Naive thymus-derived CD4-positive, alpha-beta T cell (primary cell): ENCODE results near the gene RAB35. TPM values are rescaled to one million over a fixed set of nuclear protein-coding genes. Genes with fewer than 3 reads are reported as not detected.
A peak's percentile ranks its signal among the peaks of the same experiment; 100 is the strongest.

Source experiments
- ATAC-seq: fragments of 150-1000 bp; cut with Tn5 transposase; 2 replicates; pipeline ENCODE4 v1.10.0; 2021; ENCODE audit warnings: mild to moderate bottlenecking, moderate library complexity
- CTCF ChIA-PET: fragments of 350-600 bp; sonication (Branson Sonifier 250); formaldehyde crosslinking; loops from one replicate; lab custom pipeline; 2021; ENCODE audit warnings: antibody characterized with exemption; lab: Charles Lee
- POLR2A ChIA-PET: fragments of 350-600 bp; sonication (Branson Sonifier 250); formaldehyde crosslinking; loops from one replicate; lab custom pipeline; 2021; ENCODE audit warnings: antibody characterized with exemption, inconsistent platforms; lab: Charles Lee
- DNase-seq, 9 donors: peaks; one replicate each; pipeline versions ENCODE4 v3.0.0 to v3.0.0-alpha.2; 2020 to 2022; ENCODE audit warnings: mixed read lengths in 1 of 9
- H3K27ac ChIP-seq: one replicate; pipeline ENCODE4 v1.7.0; 2013; ENCODE audit warnings: mild to moderate bottlenecking, low read depth, low read length, moderate library complexity
- H3K27me3 ChIP-seq, 2 donors: one replicate each; pipeline ENCODE4 v1.7.0; 2013; ENCODE audit warnings: low read length in 2 of 2, mild to moderate bottlenecking in 2 of 2, moderate library complexity in 2 of 2; ENCODE audit not compliant: control insufficient read depth in 2 of 2, insufficient read depth in 2 of 2
- H3K36me3 ChIP-seq, 3 experiments: 1 replicate in 2 of 3; 2 replicates in 1 of 3; pipeline ENCODE4 v1.7.0; 2013; ENCODE audit warnings: low read length in 3 of 3, mild to moderate bottlenecking in 3 of 3, moderate library complexity in 1 of 3; ENCODE audit not compliant: insufficient read depth in 3 of 3, control insufficient read depth in 2 of 3
- H3K4me1 ChIP-seq, 2 donors: one replicate each; pipeline ENCODE4 v1.7.0; 2013; ENCODE audit warnings: low read length in 2 of 2, mild to moderate bottlenecking in 2 of 2, moderate library complexity in 1 of 2; ENCODE audit not compliant: control insufficient read depth in 2 of 2, insufficient read depth in 2 of 2
- H3K4me3 ChIP-seq: 2 replicates; pipeline ENCODE4 v1.7.0; 2013; ENCODE audit warnings: mild to moderate bottlenecking, low read length
- H3K9me3 ChIP-seq, 3 experiments: 1 replicate in 2 of 3; 2 replicates in 1 of 3; pipeline ENCODE4 v1.7.0; 2013; ENCODE audit warnings: low read length in 3 of 3; ENCODE audit not compliant: control insufficient read depth in 2 of 3
- H3K27ac Mint-ChIP-seq, 9 donors: one replicate each; pipeline ENCODE4 v1.8.0; 2020 to 2022; ENCODE audit warnings: mixed read lengths in 9 of 9, mild to moderate bottlenecking in 8 of 9, moderate library complexity in 5 of 9, inconsistent platforms in 2 of 9
- H3K27me3 Mint-ChIP-seq, 5 donors: one replicate each; pipeline ENCODE4 v1.8.0; 2021 to 2022; ENCODE audit warnings: mixed read lengths in 5 of 5, mild to moderate bottlenecking in 1 of 5
- H3K36me3 Mint-ChIP-seq, 5 donors: one replicate each; pipeline ENCODE4 v1.8.0; 2020 to 2022; ENCODE audit warnings: mixed read lengths in 5 of 5, mild to moderate bottlenecking in 3 of 5, inconsistent platforms in 1 of 5
- H3K4me1 Mint-ChIP-seq, 7 donors: one replicate each; pipeline ENCODE4 v1.8.0; 2020 to 2022; ENCODE audit warnings: mixed read lengths in 7 of 7, mild to moderate bottlenecking in 3 of 7, inconsistent platforms in 1 of 7
- H3K4me3 Mint-ChIP-seq, 10 donors: one replicate each; pipeline ENCODE4 v1.8.0; 2020 to 2022; ENCODE audit warnings: mild to moderate bottlenecking in 10 of 10, mixed read lengths in 10 of 10, moderate library complexity in 6 of 10, inconsistent platforms in 2 of 10
- H3K9me3 Mint-ChIP-seq, 11 donors: one replicate each; pipeline ENCODE4 v1.8.0; 2020 to 2022; ENCODE audit warnings: mixed read lengths in 11 of 11, mild to moderate bottlenecking in 4 of 11, inconsistent platforms in 1 of 11, moderate library complexity in 1 of 11
- intact Hi-C, 2 donors: fragments of 100-400 bp; cut with micrococcal nuclease; formaldehyde crosslinking; loops; one replicate each; pipeline ENCODE4 v1.15.1; 2023
- polyA plus RNA-seq, 2 donors: library from polyadenylated mRNA; unstranded; fragments of 300-500 nt; fragmentation: Illumina TruSeq; gene quantifications; one replicate each; pipeline ENCODE4 v1.2.3, GENCODE V29; 2021
- total RNA-seq, 6 experiments: library from RNA in 5 of 6; stranded (reverse) in 5 of 6; gene quantifications; 1 replicate in 5 of 6; 2 replicates in 1 of 6; pipeline ENCODE4 v1.2.3 and lab custom pipeline; 2021 to 2026

Gene RAB35
- total RNA-seq (10 to 100 TPM; 45.8 to 77.3 (median 59.3) TPM), polyA plus RNA-seq (10 to 100 TPM; 14.5 to 21.0 TPM), total RNA-seq (lab: John Stamatoyannopoulos, UW) (60.0 reads per million, percentile 75 among the genes with 10 or more reads in this experiment)

GRCh38 chr12:120116441-120116791 is at the start of gene RAB35:
RAB35 (minus strand) TSS chr12:120116753; CDS start chr12:120116650, 103 bp downstream.
- Mint-ChIP-seq H3K27me3 (no peaks in the 10 kb centered on the region), H3K4me3 (peak within 1 kb of the TSS; percentile 78 to 98 (median 94)), H3K9me3 (peaks cover 0 to 2% (median 0%) of the 10 kb centered on the region in 11 donors), H3K27ac (peak within 1 kb of the TSS; percentile 80 to 99 (median 93)), H3K4me1 (peaks cover 65 to 86% (median 78%) of the 10 kb centered on the region in 7 donors), H3K36me3 (peaks cover 0 to 35% (median 13%) of the 10 kb centered on the region in 5 donors)
- ChIA-PET POLR2A (interaction anchor here (0.5 to 7.1 kb wide), 11 partner anchors 9 to 177 kb away, joined by 3 to 47 read pairs (median 5); partner anchors contain the start of genes BICDL1, RNU4-1, RNU4-2 and RPLP0), CTCF (interaction anchor here (0.7 kb wide), 1 partner anchor 110 kb away, joined by 3 read pairs; no protein-coding TSS in a partner anchor)
- Histone ChIP-seq H3K27ac (peak within 1 kb of the TSS; percentile 84), H3K4me3 (peak within 1 kb of the TSS; percentile 82), H3K27me3 (no peaks in the 10 kb centered on the region), H3K4me1 (peaks cover 41 to 50% of the 10 kb centered on the region in 2 donors), H3K9me3 (no peaks in the 10 kb centered on the region), H3K36me3 (peaks cover 0 to 3% (median 0%) of the 10 kb centered on the region in 3 experiments)
- DNase-seq: peak in 1 of 9 donors; percentile 13
- no peak for ATAC-seq
- intact Hi-C loops: loop anchor here (1.0 to 5.0 kb wide), 12 partner anchors 29 to 1744 kb away; partner anchors contain the start of genes RPLP0 (in 2 of the 2), COX6A1 (in 1 of the 2), GCN1 (in 1 of the 2) and MLEC (in 1 of the 2)

DNA sequence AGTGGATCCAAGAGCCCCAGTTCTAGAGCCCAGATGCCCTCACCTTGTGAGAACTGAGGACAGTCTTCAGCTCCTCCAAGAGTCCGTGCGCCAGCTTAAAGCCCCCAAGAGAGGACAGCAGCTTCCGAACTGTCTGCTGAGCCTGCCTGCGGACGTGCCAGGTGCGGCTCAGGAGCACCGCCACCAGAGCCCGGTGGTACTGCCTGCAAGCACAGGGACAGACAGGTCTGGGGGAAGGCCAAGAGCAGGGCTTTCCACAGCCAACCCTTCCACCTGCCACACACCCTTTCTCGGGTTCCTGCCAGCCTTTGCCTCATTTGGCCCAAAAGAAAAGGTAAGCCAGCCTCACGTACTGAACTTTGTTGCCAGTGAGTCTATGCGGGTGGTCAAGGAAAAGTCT is 47.7 kb upstream of the RAB35 start:
- Mint-ChIP-seq H3K27ac (no peak overlapping the region), H3K4me3 (no peak overlapping the region), H3K36me3 (peaks cover 14 to 52% (median 23%) of the 10 kb centered on the region in 5 donors), H3K27me3 (no peaks in the 10 kb centered on the region), H3K9me3 (peaks cover 0 to 1% (median 0%) of the 10 kb centered on the region in 11 donors), H3K4me1 (peaks cover 0 to 10% (median 0%) of the 10 kb centered on the region in 7 donors)
- DNase-seq: no peak
- Histone ChIP-seq H3K36me3 (peaks cover 13 to 87% (median 53%) of the 10 kb centered on the region in 3 experiments), H3K9me3 (no peaks in the 10 kb centered on the region), H3K4me3 (no peak overlapping the region), H3K27ac (no peak overlapping the region), H3K4me1 (no peaks in the 10 kb centered on the region), H3K27me3 (no peaks in the 10 kb centered on the region)
- ChIA-PET CTCF (interaction anchor here (0.6 kb wide), 1 partner anchor 25 kb away, joined by 10 read pairs; no protein-coding TSS in a partner anchor), POLR2A (interaction anchor here (0.5 kb wide), 1 partner anchor 15 kb away, joined by 3 read pairs; no protein-coding TSS in a partner anchor)
- ATAC-seq: no peak
- intact Hi-C loops: no loop called here

GRCh38 chr12:120162763-120163162 is 46.2 kb upstream of the RAB35 start:
- Histone ChIP-seq H3K4me3 (no peak overlapping the region), H3K4me1 (no peaks in the 10 kb centered on the region), H3K27ac (no peak overlapping the region), H3K27me3 (no peaks in the 10 kb centered on the region), H3K36me3 (peaks cover 13 to 87% (median 47%) of the 10 kb centered on the region in 3 experiments), H3K9me3 (no peaks in the 10 kb centered on the region)
- ChIA-PET POLR2A (interaction anchor here (0.6 kb wide), 1 partner anchor 12 kb away, joined by 3 read pairs; no protein-coding TSS in a partner anchor), CTCF (no interaction called here)
- H3K27ac Mint-ChIP-seq: peak overlapping the region in 1 of 9 donors; percentile 28
- DNase-seq: no peak
- no peak for ATAC-seq
- peaks cover 0 to 10% (median 0%) of the 10 kb centered on the region in 7 donors for H3K4me1 Mint-ChIP-seq
- intact Hi-C loops: no loop called here
- H3K36me3 Mint-ChIP-seq: peaks cover 12 to 46% (median 15%) of the 10 kb centered on the region in 5 donors
- H3K9me3 Mint-ChIP-seq: peaks cover 0 to 1% (median 0%) of the 10 kb centered on the region in 11 donors
- H3K27me3 Mint-ChIP-seq: no peaks in the 10 kb centered on the region
- no peak overlapping the region for H3K4me3 Mint-ChIP-seq

- CTCF ChIA-PET: no interaction called here
- peaks cover 0 to 1% (median 0%) of the 10 kb centered on the region in 11 donors for H3K9me3 Mint-ChIP-seq
- ATAC-seq (no peak), DNase-seq (no peak)
- Histone ChIP-seq H3K27ac (no peak overlapping the region), H3K4me1 (no peaks in the 10 kb centered on the region), H3K36me3 (peaks cover 10 to 87% (median 48%) of the 10 kb centered on the region in 3 experiments), H3K4me3 (no peak overlapping the region), H3K27me3 (no peaks in the 10 kb centered on the region), H3K9me3 (no peaks in the 10 kb centered on the region)
- H3K4me1 Mint-ChIP-seq: peaks cover 0 to 10% (median 0%) of the 10 kb centered on the region in 7 donors
- H3K27ac Mint-ChIP-seq: no peak overlapping the region
- H3K27me3 Mint-ChIP-seq: no peaks in the 10 kb centered on the region
- intact Hi-C loops: no loop called here
- H3K4me3 Mint-ChIP-seq: no peak overlapping the region
- peaks cover 15 to 52% (median 23%) of the 10 kb centered on the region in 5 donors for H3K36me3 Mint-ChIP-seq
- POLR2A ChIA-PET: no interaction called here
Observed at GRCh38 chr12:120161852-120162251, 45.3 kb upstream of the RAB35 start.

DNA sequence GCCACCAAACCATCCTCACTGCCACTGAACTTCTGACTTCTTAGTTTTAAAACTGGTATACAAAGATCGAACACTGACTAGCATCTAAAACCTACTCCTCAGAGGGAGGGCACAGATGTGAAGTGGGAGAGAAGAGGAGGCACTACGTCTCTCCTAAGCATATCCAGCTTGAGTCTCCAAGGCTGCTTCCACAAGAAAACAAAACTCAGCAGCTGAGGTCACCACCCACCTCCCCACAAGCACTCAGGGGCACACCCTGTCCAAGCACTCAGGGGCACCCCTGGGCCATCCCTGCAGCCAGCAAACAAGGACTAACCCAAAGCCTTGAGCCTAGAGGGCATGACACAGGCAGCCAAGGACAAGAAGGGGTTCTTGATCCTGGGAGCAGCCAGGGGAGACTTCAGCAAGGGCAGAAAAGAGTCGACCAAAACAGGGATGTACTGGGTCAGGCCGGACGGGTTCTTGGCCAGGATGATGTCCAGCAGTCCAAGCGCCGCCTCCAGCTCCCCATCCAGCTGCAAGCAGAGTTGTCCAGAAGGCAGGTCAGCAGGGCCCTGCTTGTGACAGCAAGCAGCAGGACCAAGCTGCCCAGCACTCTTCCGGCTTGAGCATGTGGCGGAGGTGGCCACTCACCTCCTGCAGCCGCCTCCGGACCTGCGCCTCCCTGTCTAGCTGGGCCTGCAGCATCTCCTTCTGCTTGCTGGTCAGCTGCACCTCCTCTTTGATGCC is 43.1 kb upstream of the RAB35 start:
- Mint-ChIP-seq H3K4me1 (peaks cover 0 to 10% (median 0%) of the 10 kb centered on the region in 7 donors), H3K36me3 (peaks cover 15 to 68% (median 28%) of the 10 kb centered on the region in 5 donors), H3K9me3 (peaks cover 0 to 1% (median 0%) of the 10 kb centered on the region in 11 donors), H3K27ac (peak overlapping the region in 2 of 9 donors; percentile 8 to 49), H3K4me3 (no peak overlapping the region), H3K27me3 (no peaks in the 10 kb centered on the region)
- Histone ChIP-seq H3K27me3 (no peaks in the 10 kb centered on the region), H3K4me1 (no peaks in the 10 kb centered on the region), H3K9me3 (no peaks in the 10 kb centered on the region), H3K4me3 (no peak overlapping the region), H3K27ac (no peak overlapping the region), H3K36me3 (peaks cover 10 to 97% (median 62%) of the 10 kb centered on the region in 3 experiments)
- DNase-seq (no peak), ATAC-seq (no peak)
- CTCF ChIA-PET: interaction anchor here (0.5 to 0.6 kb wide), 2 partner anchors 16 to 69 kb away, joined by 3 read pairs; no protein-coding TSS in a partner anchor
- intact Hi-C loops: no loop called here
- POLR2A ChIA-PET: no interaction called here

GRCh38 chr12:120158351-120158750 is 41.8 kb upstream of the RAB35 start:
- Mint-ChIP-seq H3K27me3 (no peaks in the 10 kb centered on the region), H3K4me3 (no peak overlapping the region), H3K9me3 (peaks cover 0 to 1% (median 0%) of the 10 kb centered on the region in 11 donors), H3K4me1 (peaks cover 0 to 10% (median 0%) of the 10 kb centered on the region in 7 donors), H3K27ac (no peak overlapping the region), H3K36me3 (peaks cover 18 to 72% (median 28%) of the 10 kb centered on the region in 5 donors)
- intact Hi-C loops: no loop called here
- no peak overlapping the region for H3K4me3 ChIP-seq
- DNase-seq (no peak), ATAC-seq (no peak)
- POLR2A ChIA-PET: no interaction called here
- H3K4me1 ChIP-seq: no peaks in the 10 kb centered on the region
- H3K36me3 ChIP-seq: peaks cover 13 to 97% (median 58%) of the 10 kb centered on the region in 3 experiments
- H3K9me3 ChIP-seq: no peaks in the 10 kb centered on the region
- H3K27me3 ChIP-seq: no peaks in the 10 kb centered on the region
- H3K27ac ChIP-seq: no peak overlapping the region
- CTCF ChIA-PET: no interaction called here
